Upper lobe of left lung (tissue), 6 donors: ENCODE results near the gene TMEM141. TPM values are rescaled to one million over a fixed set of nuclear protein-coding genes. Genes with fewer than 3 reads are reported as not detected.

Source experiments
- ATAC-seq, 2 donors: fragments of 200-7000 bp; cut with Tn5 transposase; one replicate each; pipeline ENCODE4 v1.9.1; 2022; ENCODE audit warnings: mild to moderate bottlenecking in 2 of 2, moderate library complexity in 2 of 2; ENCODE audit not compliant: low FRiP score in 2 of 2
- DNase-seq, 2 donors: peaks; one replicate each; pipeline ENCODE4 v3.0.0-alpha.2; 2019 to 2020
- H3K27ac ChIP-seq, 4 donors: fragments of 200-600 bp; sonication (generic); one replicate each; pipeline ENCODE4 v1.5.1; 2016 to 2019
- H3K27me3 ChIP-seq, 4 donors: fragments of 200-600 bp; sonication (generic); one replicate each; pipeline ENCODE4 v1.5.1; 2017 to 2019
- H3K36me3 ChIP-seq, 4 donors: fragments of 200-600 bp; sonication (generic); one replicate each; pipeline ENCODE4 v1.5.1; 2016 to 2019
- H3K4me1 ChIP-seq, 4 donors: fragments of 200-600 bp; sonication (generic); one replicate each; pipeline ENCODE4 v1.5.1; 2018 to 2019
- H3K4me3 ChIP-seq, 4 donors: fragments of 200-600 bp; sonication (generic); one replicate each; pipeline ENCODE4 v1.5.1; 2017 to 2019; ENCODE audit warnings: mild to moderate bottlenecking in 2 of 4, moderate library complexity in 1 of 4
- H3K9me3 ChIP-seq, 4 donors: fragments of 200-600 bp; sonication (generic); one replicate each; pipeline ENCODE4 v1.5.1; 2018 to 2019
- EP300 ChIP-seq, 4 donors: sonication (generic); formaldehyde crosslinking; IDR thresholded peaks; one replicate each; pipeline ENCODE4 v1.5.1; 2017; ENCODE audit warnings: antibody characterized with exemption in 4 of 4, control low read depth in 2 of 4
- POLR2A ChIP-seq, 4 donors: fragments of 450-650 bp; IDR thresholded peaks; one replicate each; pipeline ENCODE4 v1.5.1; 2016 to 2017; ENCODE audit warnings: antibody characterized with exemption in 4 of 4, mild to moderate bottlenecking in 2 of 4
- POLR2AphosphoS5 ChIP-seq, 2 donors: sonication (generic); formaldehyde crosslinking; IDR thresholded peaks; one replicate each; pipeline ENCODE4 v1.5.1; 2017; ENCODE audit warnings: antibody characterized with exemption in 2 of 2
- WGBS, 2 donors: methylation state at CpG; one replicate each; pipeline ENCODE4 v1.1.5; 2017 to 2018; 5-methylcytosine and 5-hydroxymethylcytosine counted together
- total RNA-seq, 6 donors: library from RNA; depleted of rRNA in 4 of 6; stranded (reverse); fragments of >200 nt in 4 of 6; gene quantifications; one replicate each; pipeline versions ENCODE4 v1.1.0 to v1.2.1, GENCODE V29; 2016 to 2021
- TF ChIP-seq, protein P1 (sequence below), 6 experiments: fragments of 450-650 bp in 4 of 6; fragments of 200-600 bp in 2 of 6; sonication (generic) in 2 of 6; IDR thresholded peaks; one replicate each; pipeline ENCODE4 v1.5.1; 2016 to 2019; ENCODE audit warnings: antibody characterized with exemption in 6 of 6
- donor health status: DM: no; HTN: no; CAD: no; lungs with moderate emphysema.
- donor health status: DM: no; HTN: yes; CAD: no; lungs with severe emphysema.

Gene TMEM141
- total RNA-seq, 6 donors from 2014 or later: 55.5 to 134 (median 80.5) TPM

DNA sequence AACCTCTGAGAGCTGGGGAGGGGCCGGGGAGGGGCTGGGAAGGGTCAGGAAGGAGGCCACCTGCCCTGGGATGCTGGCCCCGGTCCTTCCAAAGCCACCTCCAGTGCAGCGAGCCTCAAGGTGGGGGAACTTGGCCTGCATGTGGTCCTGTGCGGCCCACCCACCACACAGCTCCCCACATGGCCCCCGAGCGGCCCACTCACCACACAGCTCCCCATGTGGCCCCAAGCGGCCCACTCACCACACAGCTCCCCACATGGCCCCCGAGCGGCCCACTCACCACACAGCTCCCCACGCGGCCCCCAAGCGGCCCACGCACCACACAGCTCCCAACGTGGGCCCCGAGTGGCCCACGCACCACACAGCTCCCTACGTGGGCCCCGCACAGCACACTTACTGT lies 46.4 kb upstream of the TMEM141 start:
- Histone ChIP-seq H3K27me3 (peaks cover 0 to 27% (median 12%) of the 10 kb centered on the region in 4 donors), H3K36me3 (no peaks in the 10 kb centered on the region)
- DNase-seq: peak in 1 of 2 donors; percentile 53

DNA sequence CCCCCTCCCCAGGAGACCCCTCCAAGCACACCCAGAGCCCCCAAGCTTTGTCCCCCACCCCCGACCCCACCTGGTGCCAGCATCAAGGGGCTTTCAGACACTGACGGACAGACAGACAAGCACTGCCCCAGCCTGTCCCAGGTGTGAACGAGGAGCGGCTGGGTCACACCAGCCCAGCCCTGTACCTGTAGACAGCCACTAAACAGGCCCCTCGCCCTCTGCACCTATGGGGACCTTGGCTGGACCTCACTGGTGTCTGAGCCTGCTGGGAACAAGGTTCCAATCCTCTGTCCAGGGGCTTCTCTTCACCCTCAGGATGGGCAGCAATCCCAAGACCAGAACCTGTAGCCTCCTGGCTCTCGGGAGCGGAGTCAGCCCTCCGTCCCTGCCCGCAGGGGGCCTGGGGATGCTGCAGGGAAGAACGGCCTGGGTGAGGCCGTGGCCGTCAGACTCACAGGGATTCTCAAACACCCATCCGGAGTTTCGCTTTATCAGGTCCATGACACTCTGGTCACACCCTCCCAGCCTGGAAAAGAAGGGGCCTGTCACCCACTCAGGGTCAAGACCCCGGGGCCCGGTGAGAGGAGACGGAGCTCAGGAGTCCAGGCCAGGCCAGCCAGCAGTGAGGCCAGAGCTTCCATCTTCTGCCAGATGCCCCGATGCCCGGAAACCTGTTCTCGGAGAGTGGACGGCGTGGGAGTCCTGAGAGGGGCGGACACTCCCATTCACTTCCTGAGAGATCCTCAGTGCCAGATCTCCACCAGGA lies 45.6 kb upstream of the TMEM141 start:
- Histone ChIP-seq H3K36me3 (no peaks in the 10 kb centered on the region), H3K27ac (peak overlapping the region in 1 of 4 donors; percentile 0), H3K27me3 (peaks cover 0 to 26% (median 12%) of the 10 kb centered on the region in 4 donors), H3K9me3 (no peaks in the 10 kb centered on the region), H3K4me3 (peak overlapping the region in 1 of 4 donors; percentile 29), H3K4me1 (peaks cover 4 to 33% (median 26%) of the 10 kb centered on the region in 4 donors)
- 68% methylated on average over 8 to 18 of the region's 23 CpGs for WGBS, 2 donors
- ATAC-seq (no peak), DNase-seq (peak in 1 of 2 donors; percentile 52)
- TF ChIP-seq, protein P1, sequence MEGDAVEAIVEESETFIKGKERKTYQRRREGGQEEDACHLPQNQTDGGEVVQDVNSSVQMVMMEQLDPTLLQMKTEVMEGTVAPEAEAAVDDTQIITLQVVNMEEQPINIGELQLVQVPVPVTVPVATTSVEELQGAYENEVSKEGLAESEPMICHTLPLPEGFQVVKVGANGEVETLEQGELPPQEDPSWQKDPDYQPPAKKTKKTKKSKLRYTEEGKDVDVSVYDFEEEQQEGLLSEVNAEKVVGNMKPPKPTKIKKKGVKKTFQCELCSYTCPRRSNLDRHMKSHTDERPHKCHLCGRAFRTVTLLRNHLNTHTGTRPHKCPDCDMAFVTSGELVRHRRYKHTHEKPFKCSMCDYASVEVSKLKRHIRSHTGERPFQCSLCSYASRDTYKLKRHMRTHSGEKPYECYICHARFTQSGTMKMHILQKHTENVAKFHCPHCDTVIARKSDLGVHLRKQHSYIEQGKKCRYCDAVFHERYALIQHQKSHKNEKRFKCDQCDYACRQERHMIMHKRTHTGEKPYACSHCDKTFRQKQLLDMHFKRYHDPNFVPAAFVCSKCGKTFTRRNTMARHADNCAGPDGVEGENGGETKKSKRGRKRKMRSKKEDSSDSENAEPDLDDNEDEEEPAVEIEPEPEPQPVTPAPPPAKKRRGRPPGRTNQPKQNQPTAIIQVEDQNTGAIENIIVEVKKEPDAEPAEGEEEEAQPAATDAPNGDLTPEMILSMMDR (IDR thresholded peaks at IDR 0.05): no peak
- TF ChIP-seq POLR2A (IDR thresholded peaks at IDR 0.05): no peak
- no peak for TF ChIP-seq EP300 (IDR thresholded peaks at IDR 0.05)
- no peak for TF ChIP-seq POLR2AphosphoS5 (IDR thresholded peaks at IDR 0.05)

More for the DNA sequence above, 46.4 kb upstream of the TMEM141 start:
- no peak for ATAC-seq
- WGBS, 2 donors: 82% methylated on average over 16 of the region's 18 CpGs; no CpG with 5 or more reads in 1 of the 2 donors
- H3K4me1 ChIP-seq: peaks cover 4 to 33% (median 26%) of the 10 kb centered on the region in 4 donors
- TF ChIP-seq POLR2AphosphoS5 (IDR thresholded peaks at IDR 0.05): no peak
- TF ChIP-seq EP300 (IDR thresholded peaks at IDR 0.05): no peak
- TF ChIP-seq, protein P1 (IDR thresholded peaks at IDR 0.05): no peak
- TF ChIP-seq POLR2A (IDR thresholded peaks at IDR 0.05): no peak
- H3K9me3 ChIP-seq: no peaks in the 10 kb centered on the region
- no peak overlapping the region for H3K4me3 ChIP-seq
- no peak overlapping the region for H3K27ac ChIP-seq

DNA sequence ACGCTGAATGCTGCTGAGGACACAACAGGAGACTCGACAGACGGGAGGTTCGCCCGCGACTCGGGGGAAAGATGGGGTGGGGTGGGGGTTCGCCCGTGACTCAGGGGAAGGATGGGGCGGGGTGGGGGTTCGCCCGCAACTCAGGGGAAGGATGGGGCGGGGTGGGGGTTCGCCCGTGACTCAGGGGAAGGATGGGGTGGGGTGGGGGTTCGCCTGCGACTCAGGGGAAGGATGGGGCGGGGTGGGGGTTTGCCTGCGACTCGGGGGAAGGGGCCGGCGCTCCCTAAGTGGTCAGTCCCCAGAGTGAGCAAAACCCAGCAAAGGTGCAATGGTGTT lies 45.0 kb upstream of the TMEM141 start:
- Histone ChIP-seq H3K27ac (no peak overlapping the region), H3K36me3 (no peaks in the 10 kb centered on the region), H3K9me3 (no peaks in the 10 kb centered on the region), H3K4me1 (peaks cover under 1 to 28% (median 21%) of the 10 kb centered on the region in 4 donors), H3K27me3 (peaks cover 0 to 20% (median 11%) of the 10 kb centered on the region in 4 donors), H3K4me3 (peak overlapping the region in 1 of 4 donors; percentile 29)
- WGBS, 2 donors: 47 to 51% methylated on average over 12 to 16 of the region's 22 CpGs
- TF ChIP-seq, protein P1 (IDR thresholded peaks at IDR 0.05): no peak
- no peak for TF ChIP-seq POLR2AphosphoS5 (IDR thresholded peaks at IDR 0.05)
- no peak for TF ChIP-seq EP300 (IDR thresholded peaks at IDR 0.05)
- no peak for TF ChIP-seq POLR2A (IDR thresholded peaks at IDR 0.05)
- DNase-seq (no peak), ATAC-seq (no peak)

DNA sequence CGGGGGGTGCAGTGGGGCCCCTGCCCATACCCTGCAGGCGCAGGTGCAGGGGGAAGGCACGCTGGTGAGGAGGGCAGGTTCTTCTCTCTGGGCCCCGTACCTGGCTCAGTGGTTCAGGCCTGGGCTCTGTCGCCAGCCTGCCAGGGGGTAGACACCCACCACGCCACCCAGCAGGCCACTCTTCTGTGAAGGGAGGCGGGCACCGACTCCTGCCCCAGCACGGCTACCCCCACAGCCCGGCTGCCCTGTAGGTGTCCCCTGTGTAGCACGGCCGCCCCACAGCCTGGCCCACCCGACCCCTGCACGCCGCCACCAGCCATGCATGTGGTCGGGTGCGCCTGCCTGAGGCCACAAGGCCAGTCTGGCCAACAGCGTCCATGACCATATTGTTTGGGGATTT lies 44.5 kb upstream of the TMEM141 start:
- TF ChIP-seq POLR2AphosphoS5 (IDR thresholded peaks at IDR 0.05) (no peak), POLR2A (IDR thresholded peaks at IDR 0.05) (no peak), EP300 (IDR thresholded peaks at IDR 0.05) (no peak)
- TF ChIP-seq, protein P1 (IDR thresholded peaks at IDR 0.05): no peak
- no peak for ATAC-seq
- 93% methylated on average over 13 of the region's 18 CpGs; no CpG with 5 or more reads in 1 of the 2 donors for WGBS, 2 donors
- Histone ChIP-seq H3K36me3 (no peaks in the 10 kb centered on the region), H3K4me1 (peaks cover 0 to 23% (median 16%) of the 10 kb centered on the region in 4 donors), H3K4me3 (no peak overlapping the region), H3K9me3 (peaks cover 0 to under 1% (median 0%) of the 10 kb centered on the region in 4 donors), H3K27ac (peak overlapping the region in 1 of 4 donors; percentile 27), H3K27me3 (peaks cover 0 to 15% (median 9%) of the 10 kb centered on the region in 4 donors)
- peak in 1 of 2 donors; percentile 71 for DNase-seq
